Activated naive CD4-positive, alpha-beta T cell treated with anti-CD3 and anti-CD28 coated beads, Interleukin-2, amount 50 U/mL, for 24 hours (primary cell): ENCODE results near the gene LCN15.
"Not testable (repeated sequence)": the region's sequence is repeated elsewhere in the genome, so short reads cannot be mapped to it uniquely, and the experiment has no call there.

ENCODE experiments used
- H3K27ac Mint-ChIP-seq: one replicate; pipeline ENCODE4 v1.8.0; 2021; ENCODE audit warnings: mild to moderate bottlenecking, mixed read lengths
- H3K27me3 Mint-ChIP-seq: one replicate; pipeline ENCODE4 v1.8.0; 2021; ENCODE audit warnings: mixed read lengths
- H3K36me3 Mint-ChIP-seq: one replicate; pipeline ENCODE4 v1.8.0; 2021; ENCODE audit warnings: mixed read lengths
- H3K4me1 Mint-ChIP-seq: one replicate; pipeline ENCODE4 v1.8.0; 2021; ENCODE audit warnings: mixed read lengths
- H3K4me3 Mint-ChIP-seq: one replicate; pipeline ENCODE4 v1.8.0; 2021; ENCODE audit warnings: mild to moderate bottlenecking, mixed read lengths
- H3K9me3 Mint-ChIP-seq: one replicate; pipeline ENCODE4 v1.8.0; 2021; ENCODE audit warnings: mixed read lengths

Gene LCN15, protein sequence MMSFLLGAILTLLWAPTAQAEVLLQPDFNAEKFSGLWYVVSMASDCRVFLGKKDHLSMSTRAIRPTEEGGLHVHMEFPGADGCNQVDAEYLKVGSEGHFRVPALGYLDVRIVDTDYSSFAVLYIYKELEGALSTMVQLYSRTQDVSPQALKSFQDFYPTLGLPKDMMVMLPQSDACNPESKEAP

DNA sequence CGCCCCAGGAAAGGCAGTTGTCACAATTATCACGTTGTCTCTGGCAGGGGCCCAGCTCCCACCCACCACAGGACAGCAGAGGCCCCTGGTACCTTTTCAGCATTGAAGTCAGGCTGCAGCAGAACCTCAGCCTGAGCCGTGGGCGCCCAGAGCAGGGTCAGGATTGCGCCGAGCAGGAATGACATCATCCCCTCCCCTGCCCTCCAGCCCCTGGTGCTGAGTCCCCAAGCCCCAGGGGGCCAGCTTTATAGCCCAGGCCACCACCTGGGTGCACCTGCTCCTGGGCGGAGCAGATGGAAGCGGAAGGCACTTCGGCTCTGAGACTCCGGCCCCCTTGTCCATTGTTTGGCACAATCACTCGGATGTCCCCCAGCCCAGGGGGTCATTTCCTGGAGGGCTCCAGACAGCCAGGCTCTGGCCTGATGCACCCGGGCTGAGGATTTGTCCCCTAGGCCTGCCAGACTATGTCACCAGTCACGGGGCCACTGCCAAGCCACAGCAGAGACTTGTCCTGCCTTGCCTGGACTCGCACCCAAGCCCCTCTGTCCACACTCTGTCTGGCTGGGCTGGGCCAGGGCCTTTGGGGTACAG is at the start of gene LCN15:
TSS of gene LCN15 (minus strand) at position 218 of the 591 bp plus-strand sequence. CDS start at position 188, 30 bp downstream.
- Mint-ChIP-seq H3K4me3 (no peak within 1 kb of the TSS), H3K36me3 (no peaks in the 10 kb centered on the region), H3K9me3 (no peaks in the 10 kb centered on the region), H3K4me1 (peaks cover 6% of the 10 kb centered on the region), H3K27ac (no peak within 1 kb of the TSS), H3K27me3 (peaks cover 8% of the 10 kb centered on the region)

DNA sequence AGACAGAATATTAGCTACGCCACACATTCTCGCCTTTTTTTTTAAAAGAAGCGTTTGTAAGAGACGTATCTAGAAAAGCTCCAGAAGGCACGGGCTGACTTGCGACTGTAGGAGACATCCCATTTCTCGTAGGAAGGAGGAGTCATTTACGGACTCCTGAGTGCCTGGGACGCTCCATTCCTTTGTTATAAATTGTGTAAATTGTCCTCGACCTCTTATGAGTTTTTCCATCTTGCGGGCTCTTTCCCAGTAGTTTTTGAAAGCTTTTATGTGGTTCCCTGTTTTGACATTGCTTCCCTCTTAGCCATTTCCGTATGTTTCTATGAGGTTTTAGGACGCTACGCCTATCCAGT is 44.5 kb upstream of the LCN15 start:
- Mint-ChIP-seq H3K27ac (peak overlapping the region; percentile 59), H3K36me3 (peaks cover 10% of the 10 kb centered on the region), H3K9me3 (no peaks in the 10 kb centered on the region), H3K27me3 (no peaks in the 10 kb centered on the region), H3K4me1 (peaks cover 48% of the 10 kb centered on the region), H3K4me3 (peak overlapping the region; percentile 88)

DNA sequence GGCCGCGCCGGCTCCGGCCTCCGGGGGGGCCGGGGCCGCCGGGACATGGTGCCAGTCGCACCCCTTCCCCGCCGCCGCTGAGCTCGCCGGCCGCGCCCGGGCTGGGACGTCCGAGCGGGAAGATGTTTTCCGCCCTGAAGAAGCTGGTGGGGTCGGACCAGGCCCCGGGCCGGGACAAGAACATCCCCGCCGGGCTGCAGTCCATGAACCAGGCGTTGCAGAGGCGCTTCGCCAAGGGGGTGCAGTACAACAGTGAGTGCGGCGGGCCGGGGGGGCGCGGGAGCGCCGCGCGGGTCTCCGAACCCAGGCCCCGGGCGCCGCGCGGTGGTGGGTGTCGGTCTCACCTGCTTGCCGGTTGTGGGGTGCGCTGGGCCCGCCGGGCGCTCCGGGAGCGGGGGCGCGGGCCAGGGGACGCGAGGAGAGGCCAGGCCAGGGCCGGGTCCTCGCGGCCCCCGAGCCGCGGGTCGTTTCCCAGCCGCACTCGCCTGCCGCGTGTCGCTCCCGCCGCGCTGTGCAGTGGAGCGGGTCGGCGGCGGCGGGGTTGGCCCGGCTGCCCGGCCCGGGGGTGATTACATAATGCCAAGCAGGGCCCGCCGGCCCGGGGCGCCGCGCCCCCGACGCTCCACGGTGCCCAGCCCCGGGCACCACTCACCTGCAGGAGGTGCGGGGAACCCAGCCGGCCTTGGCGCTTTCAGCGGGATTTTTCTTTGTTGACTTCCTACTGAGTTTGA is 43.9 kb upstream of the LCN15 start:
- Mint-ChIP-seq H3K4me1 (peaks cover 45% of the 10 kb centered on the region), H3K27ac (no peak overlapping the region), H3K27me3 (no peaks in the 10 kb centered on the region), H3K4me3 (peak overlapping the region; percentile 88), H3K36me3 (peaks cover 10% of the 10 kb centered on the region), H3K9me3 (no peaks in the 10 kb centered on the region)

DNA sequence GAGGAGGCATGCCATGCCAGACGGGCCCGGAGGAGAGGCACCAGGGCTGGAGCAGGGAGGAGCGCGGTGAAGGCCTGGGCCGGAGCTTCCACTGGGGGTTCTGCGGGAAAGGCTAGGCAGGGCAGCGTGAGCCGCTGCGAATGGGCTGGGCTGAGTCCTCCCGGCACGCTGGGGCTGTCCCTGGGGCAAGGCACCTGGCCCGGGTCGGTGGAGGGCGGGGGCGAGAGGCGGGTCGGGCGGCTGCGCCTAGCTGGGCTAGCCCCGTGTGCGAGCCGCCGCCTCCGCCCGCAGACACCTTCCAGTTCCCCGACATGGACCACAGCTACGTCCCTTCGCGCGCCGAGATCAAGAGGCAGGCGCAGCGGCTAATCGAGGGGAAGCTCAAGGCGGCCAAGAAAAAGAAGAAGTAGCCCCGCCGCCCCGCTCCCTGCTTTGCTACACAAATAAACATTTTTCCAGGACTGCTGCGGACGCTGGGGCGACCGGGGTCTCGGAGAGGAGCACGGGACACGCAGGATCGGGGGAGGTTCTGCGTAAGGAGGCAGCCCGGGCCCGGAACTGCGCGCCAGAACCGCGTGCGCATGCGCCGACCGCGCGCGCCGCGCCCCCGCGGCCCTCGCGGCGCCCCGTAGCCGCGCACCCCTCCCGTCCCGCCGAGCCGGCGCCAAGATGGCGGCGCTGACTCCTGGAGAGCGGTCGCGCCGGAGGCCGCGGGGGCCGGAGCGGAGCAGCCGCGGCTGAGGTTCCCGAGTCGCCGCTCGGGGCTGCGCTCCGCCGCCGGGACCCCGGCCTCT is 43.2 kb upstream of the LCN15 start, which contains the start of gene RABL6:
TSS of gene RABL6 (plus strand) at position 668 of the 794 bp plus-strand sequence. CDS start 249 bp downstream, outside the sequence.
- Mint-ChIP-seq H3K27ac (peak within 1 kb of the TSS; percentile 92), H3K9me3 (no peaks in the 10 kb centered on the region), H3K27me3 (no peaks in the 10 kb centered on the region), H3K4me3 (peak within 1 kb of the TSS; percentile 90), H3K4me1 (peaks cover 38% of the 10 kb centered on the region), H3K36me3 (peaks cover 4% of the 10 kb centered on the region)

DNA sequence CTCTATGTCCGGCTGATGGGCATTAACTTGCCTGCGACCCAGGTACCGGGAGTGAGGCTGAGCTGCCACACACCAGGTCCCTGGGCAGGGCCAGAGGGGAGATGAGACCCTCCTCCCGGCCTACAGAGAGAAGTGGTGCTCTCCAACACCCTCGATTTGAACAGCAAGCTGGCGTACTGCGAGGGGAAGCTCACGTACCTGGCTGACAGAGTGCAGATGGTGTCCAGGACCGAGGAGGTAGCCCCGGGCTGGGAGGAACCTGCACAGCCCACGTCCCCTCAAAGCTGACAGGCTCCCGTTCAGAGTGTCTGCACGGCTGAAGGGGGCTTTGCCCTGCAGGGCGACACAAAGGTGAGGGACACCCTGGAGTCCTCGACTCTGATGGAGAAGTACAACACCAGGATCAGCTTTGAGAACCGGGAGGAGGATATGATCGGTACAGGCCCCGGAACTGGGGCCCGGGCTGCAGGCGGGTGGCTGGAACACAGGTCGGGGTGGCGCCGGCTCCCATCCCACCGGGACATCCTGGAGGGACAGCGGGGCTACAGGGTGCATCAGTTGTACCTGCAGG is 42.4 kb upstream of the LCN15 start:
- Mint-ChIP-seq H3K27me3 (no peaks in the 10 kb centered on the region), H3K4me1 (peaks cover 32% of the 10 kb centered on the region), H3K9me3 (no peaks in the 10 kb centered on the region), H3K4me3 (peak overlapping the region; percentile 90), H3K27ac (peak overlapping the region; percentile 62), H3K36me3 (peaks cover 4% of the 10 kb centered on the region)

DNA sequence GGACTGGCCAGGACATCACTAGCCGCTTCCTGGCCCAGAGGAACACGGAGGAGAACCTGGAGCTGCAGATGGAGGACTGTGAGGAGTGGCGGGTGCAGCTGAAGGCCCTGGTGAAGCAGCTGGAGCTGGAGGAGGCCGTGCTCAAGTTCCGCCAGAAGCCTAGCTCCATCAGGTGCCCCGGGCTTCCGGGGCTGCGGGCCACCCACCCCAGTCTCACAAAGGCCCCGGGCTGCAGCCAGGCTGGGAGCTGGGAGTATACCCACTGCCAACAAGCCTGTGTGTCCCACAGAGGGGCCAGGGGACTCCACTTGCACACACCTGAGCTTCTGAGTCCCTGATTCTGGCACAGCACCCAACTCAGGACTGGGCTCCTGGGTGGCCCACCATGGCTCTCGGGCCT is 41.7 kb upstream of the LCN15 start:
- Mint-ChIP-seq H3K27ac (no peak overlapping the region), H3K4me1 (peaks cover 34% of the 10 kb centered on the region), H3K4me3 (peak overlapping the region; percentile 90), H3K36me3 (peaks cover 4% of the 10 kb centered on the region), H3K9me3 (no peaks in the 10 kb centered on the region), H3K27me3 (no peaks in the 10 kb centered on the region)

DNA sequence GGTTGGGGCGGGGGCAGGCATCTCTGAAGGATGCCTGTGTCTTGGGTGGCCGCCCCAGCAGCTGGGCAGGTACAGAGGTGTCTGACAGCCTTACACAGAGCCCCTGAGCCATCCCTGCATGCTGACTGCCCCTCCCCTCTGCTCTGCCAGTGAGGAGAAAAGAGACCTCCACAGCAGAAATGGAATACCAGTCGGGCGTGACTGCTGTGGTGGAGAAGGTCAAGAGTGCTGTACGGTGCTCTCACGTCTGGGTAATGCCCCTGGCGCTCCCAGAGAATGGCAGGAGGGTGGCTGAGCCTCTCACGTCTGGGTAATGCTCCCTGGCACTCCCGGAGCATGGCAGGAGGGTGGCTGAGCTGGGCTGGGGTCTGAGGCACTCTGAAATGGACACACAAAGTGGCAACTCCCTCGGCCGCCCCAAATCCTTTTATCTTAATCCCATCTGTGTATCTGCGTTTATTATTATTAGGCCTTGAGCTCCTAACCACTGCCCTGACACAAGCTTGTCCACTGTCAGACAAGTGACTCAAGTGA is 41.0 kb upstream of the LCN15 start:
- Mint-ChIP-seq H3K4me3 (no peak overlapping the region), H3K36me3 (peaks cover 2% of the 10 kb centered on the region), H3K27ac (no peak overlapping the region), H3K27me3 (no peaks in the 10 kb centered on the region), H3K9me3 (no peaks in the 10 kb centered on the region), H3K4me1 (peaks cover 39% of the 10 kb centered on the region)

DNA sequence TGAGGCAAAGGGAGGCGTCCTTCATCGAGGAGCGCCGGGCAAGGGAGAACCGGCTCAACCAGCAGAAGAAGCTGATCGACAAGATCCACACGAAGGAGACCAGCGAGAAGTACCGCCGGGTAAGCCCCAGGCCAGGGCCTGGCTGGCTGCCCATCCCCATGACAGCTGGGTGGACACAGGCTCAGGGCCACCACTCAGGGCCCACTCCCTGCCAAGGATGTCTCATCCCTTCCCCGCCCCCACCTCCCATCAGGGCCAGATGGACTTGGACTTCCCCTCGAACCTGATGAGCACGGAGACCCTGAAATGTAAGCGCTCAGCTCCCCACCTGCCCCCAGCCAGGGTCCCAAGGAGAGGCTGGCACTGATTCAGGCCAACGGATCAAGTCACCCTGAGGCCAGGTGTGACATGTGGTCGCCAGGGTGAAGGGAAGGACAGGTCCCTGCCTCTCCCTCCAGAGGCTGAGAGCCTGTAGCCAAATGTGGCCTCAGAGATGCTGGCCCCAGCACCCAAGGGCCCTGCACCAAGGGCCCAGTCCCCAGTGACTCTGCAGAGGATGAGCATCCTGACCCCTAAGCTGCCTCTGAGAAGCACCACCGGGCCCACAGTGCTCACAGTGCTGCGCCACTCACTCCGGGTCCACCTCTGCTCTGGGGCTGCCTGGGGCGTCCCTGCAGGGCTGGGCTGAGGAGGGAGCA is 40.3 kb upstream of the LCN15 start:
- Mint-ChIP-seq H3K27ac (no peak overlapping the region), H3K4me1 (peaks cover 37% of the 10 kb centered on the region), H3K27me3 (no peaks in the 10 kb centered on the region), H3K36me3 (peaks cover 2% of the 10 kb centered on the region), H3K9me3 (no peaks in the 10 kb centered on the region), H3K4me3 (no peak overlapping the region)

DNA sequence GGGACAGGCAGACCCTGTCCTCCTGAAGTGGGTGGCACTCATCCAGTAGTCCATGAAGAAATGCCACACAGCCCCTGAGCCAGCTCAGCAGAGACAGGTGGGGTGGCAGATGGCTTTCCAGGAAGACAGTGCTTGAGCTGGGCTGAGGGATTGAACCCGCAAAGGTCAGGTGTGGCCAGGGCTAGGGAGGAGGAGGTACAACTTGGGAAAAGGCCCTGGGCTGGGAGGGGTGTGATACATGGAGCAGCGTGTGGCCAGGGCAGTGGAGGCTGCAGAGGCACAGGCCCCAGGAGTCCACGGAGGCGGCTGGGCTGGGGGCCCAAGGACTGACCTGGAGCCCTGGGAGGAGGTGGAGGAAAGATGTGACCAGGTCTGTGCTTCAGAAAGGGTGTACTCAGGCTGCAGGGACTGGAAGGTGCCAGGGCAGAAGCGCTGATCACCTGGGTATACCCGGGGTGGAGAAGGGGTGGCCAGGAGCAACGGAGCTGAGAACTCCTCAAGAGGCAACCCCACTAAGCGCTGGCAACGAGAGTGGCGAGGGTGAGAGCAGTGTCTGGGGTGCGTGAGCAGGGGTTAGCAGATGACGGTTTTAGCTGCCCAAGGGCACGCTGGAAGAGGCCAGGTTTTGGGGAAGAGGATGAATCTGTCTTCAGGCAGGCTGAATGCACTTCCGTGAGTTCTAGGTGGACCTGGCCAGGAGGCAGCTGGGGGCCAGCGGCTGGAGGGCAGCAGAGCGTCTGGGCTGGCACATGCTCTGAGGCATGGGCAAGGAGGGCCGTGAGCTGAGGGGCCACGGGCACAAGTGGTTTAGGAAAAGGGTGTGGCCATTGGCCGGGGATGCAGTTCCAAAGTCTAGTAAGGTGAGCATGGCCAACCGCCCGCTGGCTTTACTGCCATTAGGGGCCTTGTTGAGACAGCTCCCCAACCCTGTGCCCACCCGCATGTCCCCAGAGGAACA is 39.5 kb upstream of the LCN15 start:
- Mint-ChIP-seq H3K4me3 (peak overlapping the region; percentile 7), H3K27ac (no peak overlapping the region), H3K36me3 (no peaks in the 10 kb centered on the region), H3K4me1 (peaks cover 29% of the 10 kb centered on the region), H3K9me3 (no peaks in the 10 kb centered on the region), H3K27me3 (no peaks in the 10 kb centered on the region)

DNA sequence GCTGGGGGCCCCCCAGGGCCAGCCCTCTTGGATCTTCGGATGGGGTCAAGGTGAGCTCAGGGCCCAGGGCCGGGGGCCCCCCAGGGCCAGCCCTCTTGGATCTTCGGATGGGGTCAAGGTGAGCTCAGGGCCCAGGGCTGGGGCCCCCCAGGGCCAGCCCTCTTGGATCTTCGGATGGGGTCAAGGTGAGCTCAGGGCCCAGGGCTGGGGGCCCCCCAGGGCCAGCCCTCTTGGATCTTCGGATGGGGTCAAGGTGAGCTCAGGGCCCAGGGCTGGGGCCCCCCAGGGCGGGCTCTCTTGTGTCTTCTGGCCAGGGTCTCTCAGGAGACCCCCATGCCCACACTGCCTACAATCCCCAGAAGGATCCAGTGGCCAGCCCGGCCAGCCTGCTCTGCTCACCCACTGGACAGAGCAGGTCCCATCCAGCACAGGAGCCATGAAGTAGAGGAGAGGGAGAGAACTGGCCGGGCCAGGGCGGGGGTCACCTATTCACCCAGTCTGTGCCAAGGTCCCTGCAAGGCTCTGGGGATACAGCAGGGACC is 38.8 kb upstream of the LCN15 start:
- H3K9me3 Mint-ChIP-seq, H3K36me3 Mint-ChIP-seq, H3K27ac Mint-ChIP-seq, H3K4me3 Mint-ChIP-seq, H3K27me3 Mint-ChIP-seq: not testable (repeated sequence)
- peaks cover 27% of the 10 kb centered on the region for H3K4me1 Mint-ChIP-seq

DNA sequence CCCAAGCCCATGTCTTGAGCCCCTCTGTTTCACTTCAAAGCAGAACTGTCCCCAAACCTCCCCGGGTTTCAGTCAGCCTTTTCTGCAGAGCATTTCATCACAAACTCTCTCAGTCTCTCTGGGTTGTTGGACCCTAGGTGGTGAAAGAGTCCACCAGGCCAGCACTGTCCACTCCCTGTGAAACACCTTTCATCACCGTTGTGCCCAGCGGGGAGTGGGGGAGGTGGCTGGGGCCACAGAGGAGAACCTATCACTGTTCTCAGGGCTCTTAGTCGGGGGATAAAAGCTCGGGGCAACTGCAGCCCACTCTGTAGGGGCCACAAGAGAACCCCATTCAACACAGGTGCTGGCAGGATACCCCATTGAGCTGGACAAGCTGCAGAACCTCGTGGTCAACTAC is 38.0 kb upstream of the LCN15 start:
- no peaks in the 10 kb centered on the region for H3K36me3 Mint-ChIP-seq
- H3K9me3 Mint-ChIP-seq: no peaks in the 10 kb centered on the region
- peaks cover 27% of the 10 kb centered on the region for H3K4me1 Mint-ChIP-seq
- no peak overlapping the region for H3K27ac Mint-ChIP-seq
- H3K4me3 Mint-ChIP-seq: no peak overlapping the region
- H3K27me3 Mint-ChIP-seq: no peaks in the 10 kb centered on the region

DNA sequence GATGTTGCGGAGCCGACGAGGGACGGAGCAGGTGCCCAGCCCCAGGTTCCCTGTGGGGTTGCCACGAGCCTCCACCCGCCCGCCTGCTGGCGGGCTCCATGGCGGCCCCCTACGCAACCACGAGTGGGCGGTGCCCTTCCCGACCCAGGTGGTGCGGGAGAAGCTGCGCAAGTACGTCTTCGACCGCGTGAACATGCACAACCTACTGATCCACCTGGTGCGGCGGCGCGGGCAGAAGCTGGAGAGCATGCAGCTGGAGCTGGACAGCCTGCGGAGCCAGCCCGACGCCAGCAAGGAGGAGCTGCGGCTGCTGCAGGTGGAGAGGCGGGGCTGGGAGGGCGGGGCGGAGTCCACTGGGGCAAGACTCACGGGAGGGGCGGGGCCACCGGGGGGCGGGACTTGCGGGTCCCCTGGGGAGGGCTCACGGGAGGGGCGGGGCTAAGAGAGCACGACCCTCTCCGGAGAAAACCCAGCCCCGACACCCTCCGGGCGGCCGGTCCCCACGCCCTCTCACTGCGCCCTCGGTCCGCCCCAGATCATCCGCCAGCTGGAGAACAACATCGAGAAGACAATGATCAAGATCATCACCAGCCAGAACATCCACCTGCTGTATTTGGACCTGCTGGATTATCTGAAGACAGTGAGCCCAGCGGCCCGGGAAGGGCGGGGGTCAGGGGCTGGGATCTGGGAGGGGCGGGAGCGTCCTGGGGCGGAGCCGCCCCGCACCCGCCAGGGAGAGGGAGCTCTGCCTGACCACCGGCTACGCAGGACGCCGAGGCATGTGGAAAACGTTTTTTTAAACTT is 35.7 kb upstream of the LCN15 start:
- Mint-ChIP-seq H3K27ac (no peak overlapping the region), H3K4me1 (peaks cover 22% of the 10 kb centered on the region), H3K36me3 (no peaks in the 10 kb centered on the region), H3K9me3 (no peaks in the 10 kb centered on the region), H3K27me3 (no peaks in the 10 kb centered on the region), H3K4me3 (peak overlapping the region; percentile 86)
